NCI-H748 (cell line): ENCODE data around the gene TMEM240.
"Not testable (repeated sequence)": the region's sequence is repeated elsewhere in the genome, so short reads cannot be mapped to it uniquely, and the experiment has no call there.

Experiments
- DNase-seq: peaks from one replicate; lab custom pipeline; 2025; ENCODE audit not compliant: unreplicated experiment; lab: John Stamatoyannopoulos, UW

The TMEM240 gene

DNA sequence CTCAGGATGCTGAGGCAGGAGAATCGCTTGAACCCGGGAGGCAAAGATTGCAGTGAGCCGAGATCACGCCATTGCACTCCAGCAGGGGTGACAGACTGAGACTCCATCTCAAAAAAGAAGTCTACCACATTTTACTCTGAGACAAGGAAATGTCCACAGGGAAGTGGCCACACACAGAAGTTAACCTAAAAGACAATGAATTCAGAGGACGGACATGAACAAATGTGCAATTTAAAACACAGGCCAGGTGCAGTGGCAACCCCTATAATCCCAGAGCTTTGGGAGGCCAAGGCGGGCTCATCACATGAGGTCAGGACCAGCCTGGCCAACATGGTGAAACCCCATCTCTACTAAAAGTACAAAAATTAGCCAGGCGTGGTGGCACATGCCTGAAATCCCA is 17.3 kb upstream of the TMEM240 start:
- DNase-seq = not testable (repeated sequence)

- DNase-seq = not testable (repeated sequence)
Measured at GRCh38 chr1:1556961-1557360, 16.5 kb upstream of the TMEM240 start.

GRCh38 chr1:1556505-1556904 is 16.1 kb upstream of the TMEM240 start:
- no peak for DNase-seq

- no peak for DNase-seq
Measured at GRCh38 chr1:1554926-1555915, 14.8 kb upstream of the TMEM240 start.

DNA sequence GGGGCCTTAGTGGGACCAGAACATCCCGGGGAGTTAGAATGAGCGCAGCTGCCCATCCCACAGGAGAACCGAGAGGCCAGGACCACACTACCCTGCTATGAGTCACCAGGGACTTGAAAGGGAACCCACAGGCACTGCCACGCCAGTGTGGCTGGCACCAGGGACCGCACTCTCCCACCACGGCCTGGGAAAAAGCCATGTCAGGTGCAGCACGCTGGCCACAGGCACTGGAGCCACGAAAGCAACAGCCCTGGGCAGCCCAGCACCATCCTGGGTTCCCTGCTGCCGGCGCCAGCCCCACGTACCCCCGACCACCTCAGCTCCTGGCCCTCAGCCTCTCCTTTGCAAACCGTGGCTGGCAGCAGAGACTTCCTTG is 14.1 kb upstream of the TMEM240 start:
- no peak for DNase-seq

DNA sequence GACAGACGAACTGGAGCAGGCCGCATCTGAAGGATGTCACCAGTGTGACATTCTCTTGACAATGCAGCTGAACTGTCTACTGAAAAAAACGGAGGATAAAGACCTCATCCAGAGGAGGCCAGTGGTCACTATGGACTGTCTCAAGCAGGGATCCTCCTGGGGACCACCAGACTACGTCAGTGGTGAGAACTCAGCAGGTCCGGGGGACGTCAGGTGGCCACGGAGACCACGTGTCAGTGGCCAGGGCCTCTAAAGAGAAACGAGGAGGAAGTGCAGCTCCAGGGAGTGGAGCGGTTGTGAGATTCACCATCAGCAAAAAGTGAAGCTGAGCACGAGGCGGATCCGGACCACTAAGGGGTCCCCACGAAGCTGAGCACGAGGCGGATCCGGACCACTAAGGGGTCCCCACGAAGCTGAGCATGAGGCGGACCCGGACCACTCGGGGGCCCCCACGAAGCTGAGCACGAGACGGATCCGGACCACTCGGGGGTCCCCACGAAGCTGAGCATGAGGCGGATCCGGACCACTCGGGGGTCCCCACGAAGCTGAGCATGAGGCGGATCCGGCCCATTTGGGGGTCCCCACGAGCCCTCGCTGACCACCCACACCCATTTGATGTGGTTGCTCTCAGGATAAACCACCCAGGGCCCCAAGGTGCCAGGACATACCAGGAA is 13.5 kb upstream of the TMEM240 start:
- no peak for DNase-seq

- no peak for DNase-seq
Measured at GRCh38 chr1:1552263-1552639, 11.8 kb upstream of the TMEM240 start.

DNA sequence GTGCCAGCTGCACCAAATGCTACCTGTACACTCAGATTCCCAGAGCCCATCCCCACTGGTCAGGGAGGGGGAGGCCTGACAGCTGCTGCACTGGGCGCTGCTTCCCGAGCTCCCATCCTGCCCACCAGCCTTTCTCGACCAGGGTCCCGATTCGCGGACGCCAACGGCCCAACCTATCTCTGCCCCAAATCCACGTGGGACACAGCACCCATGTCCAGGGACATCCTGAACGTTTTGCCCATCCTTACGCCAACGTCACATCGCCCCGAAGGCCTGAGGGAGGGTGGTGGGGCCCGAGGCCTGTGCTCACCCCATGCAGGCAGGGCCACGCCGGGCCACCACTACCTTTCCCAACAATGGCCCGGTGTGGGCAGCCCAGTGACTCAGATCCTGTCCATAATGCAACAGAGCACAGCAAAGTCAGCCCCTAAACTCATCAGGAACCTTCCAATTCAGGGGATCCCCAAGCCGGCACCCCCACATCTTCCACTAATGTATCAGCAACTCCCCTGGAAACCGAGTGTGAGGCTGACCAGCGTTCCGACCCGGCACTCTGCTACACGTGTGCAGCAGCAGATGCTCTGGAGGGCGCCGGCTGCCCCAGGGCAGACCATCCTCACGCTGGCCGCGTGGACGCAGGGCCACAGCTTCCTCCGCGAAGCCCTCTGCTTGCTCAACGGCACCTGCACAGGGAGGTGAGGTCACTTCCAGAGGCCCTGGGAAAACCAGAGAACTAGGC is 11.3 kb upstream of the TMEM240 start:
- DNase-seq = no peak

GRCh38 chr1:1550591-1551432 is 10.4 kb upstream of the TMEM240 start:
- DNase-seq = no peak

DNA sequence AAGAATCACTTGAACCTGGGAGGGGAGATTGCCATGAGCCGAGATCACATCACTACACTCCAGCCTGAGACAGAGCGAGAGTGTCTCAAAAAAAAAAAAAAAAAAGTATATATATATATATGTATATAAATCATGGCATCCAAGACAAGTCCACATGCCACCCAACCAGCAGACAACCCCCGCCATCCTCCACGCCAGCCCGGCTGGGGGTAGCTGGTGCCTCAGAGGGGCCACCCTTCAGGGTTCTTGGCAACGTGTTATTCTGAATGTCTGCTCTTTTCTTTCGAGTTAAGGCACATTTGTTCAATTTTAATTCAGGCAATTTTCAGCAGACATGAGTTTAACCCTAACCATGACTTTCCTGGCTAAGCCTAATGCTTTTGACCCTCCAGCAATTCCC is 9.7 kb upstream of the TMEM240 start:
- DNase-seq = no peak

- no peak for DNase-seq
Measured at GRCh38 chr1:1548591-1548990, 8.2 kb upstream of the TMEM240 start.

DNA sequence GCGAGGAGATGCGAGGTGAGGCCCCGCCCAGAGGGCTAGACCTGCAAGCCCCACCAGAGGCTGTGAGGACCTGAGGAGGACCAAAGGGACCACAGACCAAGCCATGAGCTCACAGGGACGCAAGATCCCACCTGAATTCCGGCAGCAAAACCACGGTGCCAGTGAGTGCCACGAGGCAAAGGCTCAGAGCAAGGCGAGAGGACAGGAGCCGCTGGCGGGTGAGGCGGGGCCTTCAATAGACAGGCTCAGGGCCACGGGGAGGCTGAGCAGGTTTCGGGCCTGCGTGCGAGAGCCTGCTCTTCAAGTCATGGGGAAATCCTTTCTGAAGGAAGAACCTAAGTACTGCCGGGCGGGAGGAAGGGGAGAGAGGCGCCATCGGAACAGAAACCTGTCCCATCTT is 7.1 kb upstream of the TMEM240 start:
- no peak for DNase-seq

GRCh38 chr1:1547011-1547410 is 6.6 kb upstream of the TMEM240 start:
- no peak for DNase-seq

- no peak for DNase-seq
Measured at GRCh38 chr1:1545946-1546737, 5.7 kb upstream of the TMEM240 start.

DNA sequence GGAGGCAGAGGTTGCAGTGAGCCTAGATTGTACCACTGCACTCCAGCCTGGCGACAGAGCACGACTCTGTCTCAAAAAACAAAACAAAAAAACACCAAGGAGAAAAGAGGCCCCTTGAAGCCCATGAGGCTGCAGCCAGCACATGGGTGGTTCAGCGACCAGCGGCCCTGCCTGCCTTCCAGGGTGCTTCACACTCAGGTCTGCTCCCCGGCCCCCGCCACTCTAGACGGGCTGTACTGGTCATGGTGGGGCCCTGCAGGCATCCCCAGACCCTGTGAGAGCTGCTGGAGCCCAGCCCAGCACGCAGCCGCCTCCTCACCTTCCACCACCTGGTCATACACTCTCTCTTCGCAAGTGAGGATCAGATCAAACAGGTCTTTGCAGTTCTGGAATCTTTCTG is 4.1 kb upstream of the TMEM240 start:
- no peak for DNase-seq

GRCh38 chr1:1543706-1544099 is 3.3 kb upstream of the TMEM240 start:
- no peak for DNase-seq

GRCh38 chr1:1542766-1543705 is 2.6 kb upstream of the TMEM240 start:
- no peak for DNase-seq

- no peak for DNase-seq
Measured at GRCh38 chr1:1541956-1542765, 1.7 kb upstream of the TMEM240 start.
